SW480 (cell line): ENCODE data around the gene PTPRS.
"Not testable (repeated sequence)": the region's sequence is repeated elsewhere in the genome, so short reads cannot be mapped to it uniquely, and the experiment has no call there.

Experiments used
- DNase-seq: peaks from one replicate; pipeline ENCODE4 v3.0.0-alpha.2; 2016; ENCODE audit warnings: low spot score

The PTPRS gene

GRCh38 chr19:5333581-5334365 is 6.8 kb downstream of the PTPRS start:
- DNase-seq: no peak

GRCh38 chr19:5332501-5332900 is 8.1 kb downstream of the PTPRS start:
- DNase-seq: no peak

DNA sequence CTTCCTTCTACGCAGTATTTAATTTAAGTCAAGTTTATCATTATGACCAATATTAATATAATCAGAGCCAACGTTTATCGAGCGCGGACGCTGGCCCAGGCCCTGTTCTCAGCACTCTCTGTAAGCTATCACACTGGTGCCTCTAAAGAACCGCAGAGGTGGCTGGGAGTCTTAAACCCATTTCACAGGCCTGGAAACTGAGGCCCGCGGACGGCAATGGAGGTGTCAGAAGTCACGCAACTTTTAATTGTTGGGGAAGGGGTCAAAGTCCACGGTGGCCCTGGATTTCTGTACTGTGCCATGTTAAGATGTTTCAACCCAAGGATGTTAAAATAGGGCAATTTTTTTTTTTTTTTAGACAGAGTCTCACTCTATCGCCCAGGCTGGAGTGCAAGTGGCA is 8.8 kb downstream of the PTPRS start:
- no peak for DNase-seq

- DNase-seq: no peak
Observed at GRCh38 chr19:5330307-5330720, 10.3 kb downstream of the PTPRS start.

DNA sequence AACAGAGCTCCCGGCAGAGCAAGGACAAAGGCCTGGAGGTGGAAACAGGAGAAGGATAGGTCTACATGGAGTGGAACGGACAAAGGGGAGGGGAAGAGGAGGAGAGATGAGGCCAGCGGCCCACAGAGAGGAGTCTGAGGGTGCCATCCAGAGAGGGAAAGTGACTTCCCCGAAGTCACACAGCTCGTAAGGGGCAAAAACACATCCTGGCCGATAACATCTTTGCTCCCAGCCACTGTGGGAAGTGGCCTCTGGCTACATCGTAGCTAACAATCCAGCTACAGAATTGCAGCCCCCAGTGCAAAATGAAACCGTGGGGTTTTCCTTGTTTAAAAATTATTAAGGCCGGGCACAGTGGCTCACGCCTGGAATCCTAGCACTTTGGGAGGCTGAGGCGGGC is 11.5 kb downstream of the PTPRS start:
- DNase-seq: no peak

GRCh38 chr19:5328407-5328806 is 12.2 kb downstream of the PTPRS start:
- DNase-seq: not testable (repeated sequence)

- no peak for DNase-seq
Observed at GRCh38 chr19:5326986-5327623, 13.5 kb downstream of the PTPRS start.

DNA sequence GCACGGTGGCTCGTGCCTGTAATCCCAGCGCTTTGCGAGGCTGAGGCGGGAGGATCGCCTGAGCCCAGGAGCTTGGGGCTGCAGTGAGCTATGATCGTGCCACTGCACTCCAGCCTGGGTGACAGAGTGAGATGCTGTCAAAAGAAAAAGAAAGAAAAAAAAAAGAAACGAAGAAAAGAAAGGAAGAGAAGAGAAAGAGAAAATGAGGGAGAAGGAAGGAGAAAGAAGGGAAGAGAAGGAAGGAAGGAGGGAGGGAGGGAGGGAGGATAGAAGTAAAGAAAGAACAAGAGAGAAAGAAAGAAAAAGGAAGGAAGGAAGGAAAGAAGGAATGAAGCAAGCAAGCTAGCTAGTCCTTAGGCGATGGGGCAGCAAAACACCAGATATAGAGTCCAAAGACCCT is 14.1 kb downstream of the PTPRS start:
- no peak for DNase-seq

- no peak for DNase-seq
Observed at GRCh38 chr19:5324947-5325346, 15.7 kb downstream of the PTPRS start.

GRCh38 chr19:5323475-5323811 is 17.2 kb downstream of the PTPRS start:
- no peak for DNase-seq

- DNase-seq: peak; percentile 42
Observed at GRCh38 chr19:5321851-5322681, 18.5 kb downstream of the PTPRS start.

DNA sequence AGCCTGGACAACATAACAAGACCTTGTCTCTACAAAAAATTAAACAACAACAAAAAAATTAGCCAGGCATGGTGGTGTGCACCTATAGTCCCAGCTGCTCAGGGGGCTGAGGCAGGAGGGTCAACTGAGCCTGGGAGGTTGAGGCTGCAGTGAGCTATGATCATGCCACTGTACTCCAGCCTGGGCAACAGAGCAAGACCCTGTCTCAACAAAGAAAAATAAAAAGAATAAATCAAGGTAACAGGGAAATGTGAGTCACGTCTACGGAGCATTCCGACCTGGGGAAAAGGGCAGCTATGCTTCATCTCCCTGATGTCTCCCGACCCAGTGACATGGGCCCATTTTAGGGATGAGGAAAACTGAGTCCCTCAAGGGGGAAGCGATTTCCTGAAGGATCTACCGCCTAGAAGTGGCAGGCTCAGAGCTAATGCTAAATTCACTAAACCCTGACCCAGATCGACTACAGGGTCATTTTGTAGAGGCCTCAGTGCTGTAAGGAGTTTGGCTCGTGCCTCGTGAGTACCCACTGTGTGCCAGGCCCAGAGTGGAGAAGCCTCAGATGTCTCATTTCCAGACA is 19.5 kb downstream of the PTPRS start:
- no peak for DNase-seq

DNA sequence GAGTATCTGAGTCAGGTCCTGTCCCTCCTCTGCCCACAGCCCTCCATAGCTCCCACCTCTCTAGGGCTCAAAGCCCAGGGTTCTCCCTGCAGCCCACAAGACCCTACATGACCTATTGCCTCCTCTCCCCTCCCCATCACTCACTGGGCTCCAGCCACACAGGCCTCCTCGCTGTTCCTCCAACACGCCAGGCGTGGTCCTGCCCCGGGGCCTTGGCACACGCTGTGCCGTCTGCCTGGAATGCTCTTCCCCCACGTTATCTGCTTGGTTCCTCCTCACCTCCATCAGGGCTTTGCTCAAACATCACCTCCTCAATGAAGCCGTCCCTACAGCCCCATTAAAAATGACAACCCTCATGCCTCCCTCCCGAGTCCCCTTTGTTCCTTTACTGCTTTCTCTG is 21.1 kb downstream of the PTPRS start:
- no peak for DNase-seq

GRCh38 chr19:5318306-5318705 is 22.3 kb downstream of the PTPRS start:
- no peak for DNase-seq

- no peak for DNase-seq
Observed at GRCh38 chr19:5317321-5317720, 23.3 kb downstream of the PTPRS start.

DNA sequence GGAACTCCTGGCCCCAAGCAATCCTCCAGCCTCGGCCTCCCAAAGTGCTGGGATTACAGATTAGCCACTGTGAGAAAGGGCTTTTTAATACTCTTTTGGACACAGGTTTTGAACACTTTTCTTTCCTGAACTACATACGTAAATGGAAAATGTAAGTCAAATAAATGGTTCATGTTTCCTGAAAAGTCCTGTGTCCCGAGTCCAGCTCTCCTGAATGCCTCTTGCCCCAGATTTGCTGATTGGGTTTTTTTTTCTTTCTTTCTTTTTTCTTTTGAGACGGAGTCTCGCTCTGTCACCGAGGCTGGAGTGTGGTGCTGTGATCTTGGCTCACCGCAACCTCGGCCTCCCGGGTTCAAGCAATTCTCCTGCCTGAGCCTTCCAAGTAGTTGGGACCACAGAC is 24.5 kb downstream of the PTPRS start:
- DNase-seq: no peak

DNA sequence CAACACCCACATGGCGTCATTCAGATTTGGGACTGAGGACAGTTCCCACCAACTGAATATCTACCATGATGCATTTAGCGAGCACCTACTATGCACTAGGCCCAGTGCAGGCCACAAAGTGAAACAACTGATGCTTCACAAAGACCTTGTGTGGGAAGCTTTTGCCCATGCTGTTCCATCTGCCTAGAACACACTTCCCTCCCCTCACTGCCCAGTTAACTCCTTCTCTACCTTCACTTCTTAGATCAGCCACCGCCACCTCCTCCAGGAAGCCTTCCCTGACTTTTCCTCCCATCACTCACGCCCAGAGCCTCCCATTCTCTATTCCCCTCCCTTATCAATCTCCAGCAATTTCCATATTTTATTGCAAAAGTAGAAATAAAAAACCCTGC is 25.7 kb downstream of the PTPRS start:
- no peak for DNase-seq

DNA sequence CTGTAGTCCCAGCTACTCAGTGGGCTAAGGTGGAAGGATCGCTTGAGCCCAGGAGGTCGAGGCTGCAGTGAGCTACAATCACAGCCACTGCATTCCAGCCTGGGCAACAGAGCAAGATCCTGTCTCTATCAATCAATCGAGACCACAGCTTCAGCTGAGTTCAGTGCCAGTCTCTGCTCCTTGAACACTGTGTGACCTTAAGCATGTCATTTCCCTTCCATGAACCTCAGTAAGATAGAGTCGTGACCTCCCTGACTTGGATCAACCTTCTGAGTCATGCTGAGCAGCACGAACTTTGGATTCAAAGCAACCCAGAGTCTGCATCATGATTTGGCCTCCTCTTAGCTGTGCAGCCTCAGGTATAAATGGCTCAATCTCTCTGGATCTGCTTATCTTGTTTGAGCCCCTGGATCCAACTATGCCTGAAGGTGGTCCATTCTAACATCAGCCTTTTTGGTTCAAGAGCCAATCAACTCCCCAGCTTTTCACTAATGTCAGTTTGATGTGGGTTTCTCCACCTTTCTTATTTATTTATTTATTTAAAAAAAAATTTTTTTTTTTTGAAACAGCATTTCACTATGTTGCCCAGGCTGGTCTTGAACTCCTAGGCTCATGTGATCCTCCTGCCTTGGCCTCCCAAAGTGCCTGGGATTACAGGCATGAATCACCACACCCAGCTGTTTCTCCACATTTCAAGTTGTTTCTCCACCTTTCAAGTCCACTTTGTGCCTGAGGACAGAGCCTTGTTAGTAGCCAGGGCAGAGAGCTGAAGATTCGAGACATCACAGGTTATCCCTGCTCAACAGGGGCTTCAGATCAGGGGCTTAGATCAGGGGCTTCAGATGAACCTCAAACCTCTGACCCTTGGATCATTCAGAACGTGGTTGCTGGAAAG is 26.4 kb downstream of the PTPRS start:
- no peak for DNase-seq

DNA sequence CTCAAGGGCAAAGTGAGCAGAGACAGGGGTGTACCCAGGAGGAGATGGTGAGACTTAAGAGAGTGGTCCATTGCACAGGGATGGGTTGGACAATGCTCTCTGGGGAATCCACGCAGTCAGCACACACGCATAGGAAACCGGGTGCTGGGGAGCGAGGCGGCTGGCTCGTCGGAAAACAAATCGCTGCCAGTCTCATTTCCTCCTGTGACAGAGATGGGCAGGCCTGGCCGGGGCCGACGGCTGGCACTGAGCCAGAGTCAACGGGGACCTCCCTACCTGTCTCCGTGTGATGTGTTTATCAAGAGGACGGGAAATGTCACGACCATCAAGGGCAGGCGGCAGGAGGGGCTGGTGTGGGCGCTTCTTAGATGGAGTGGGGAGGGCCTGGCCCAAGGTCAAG is 27.3 kb downstream of the PTPRS start:
- no peak for DNase-seq

DNA sequence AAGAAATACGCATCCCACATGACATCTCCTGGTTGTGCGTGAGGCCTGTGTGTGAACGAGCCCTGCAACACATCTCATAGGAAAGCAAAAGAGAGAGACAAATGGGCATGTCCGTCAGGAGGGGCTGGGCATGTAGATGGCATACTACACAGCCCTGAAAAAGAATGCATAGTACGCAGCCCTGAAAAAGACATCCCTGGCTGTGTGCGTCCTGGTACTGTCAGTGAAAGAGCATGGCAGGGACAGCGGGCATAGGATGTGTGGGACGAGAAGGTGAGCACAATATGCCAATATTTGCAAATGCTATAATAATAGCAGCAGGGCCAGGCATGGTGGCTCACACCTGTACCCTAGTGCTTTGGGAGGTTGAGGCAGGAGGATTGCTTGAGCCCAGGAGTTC is 28.6 kb downstream of the PTPRS start:
- DNase-seq: no peak

DNA sequence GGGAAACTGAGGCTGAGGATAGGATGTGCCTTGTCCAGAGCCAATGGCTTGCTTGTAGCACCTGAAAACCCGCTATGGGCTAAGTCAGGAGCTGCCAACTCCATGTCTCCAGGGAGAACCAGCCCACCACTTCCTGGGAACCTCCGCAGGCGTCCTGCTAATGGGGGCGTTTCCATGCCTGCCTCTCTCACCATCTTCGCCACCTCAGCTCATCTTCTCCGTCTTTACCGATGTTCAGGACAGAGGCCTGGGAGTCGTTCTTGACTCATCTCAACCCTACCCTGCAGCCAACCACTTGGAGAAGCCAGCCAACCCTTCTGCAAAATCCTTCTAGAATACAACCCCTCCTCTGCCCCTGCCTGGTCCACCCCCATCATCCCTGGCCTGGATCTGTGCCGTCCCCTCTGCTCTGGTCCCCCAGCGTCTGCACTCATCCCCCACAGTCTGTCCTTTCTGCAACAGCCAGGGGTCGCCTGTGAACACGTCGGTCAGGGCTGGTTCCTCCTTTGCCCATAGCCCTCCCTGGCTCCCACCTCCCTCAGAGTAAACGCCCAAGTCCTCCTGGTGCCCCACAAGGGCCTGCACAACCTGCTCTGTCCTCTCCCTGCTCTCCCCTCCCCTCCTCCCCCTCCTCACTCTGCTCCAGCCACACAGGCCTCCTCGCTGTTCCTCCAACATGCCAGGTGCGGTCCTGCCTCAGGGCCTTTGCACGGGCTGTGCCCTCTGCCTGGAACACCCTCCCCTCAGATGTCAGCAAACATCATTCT is 31.0 kb downstream of the PTPRS start:
- DNase-seq: no peak
